ENCODE results near the gene TMEM131. TPM values are rescaled to one million over a fixed set of nuclear protein-coding genes. Genes with fewer than 3 reads are reported as not detected.

TMEM131 gene
- total and polyA plus RNA-seq, 2 of the 8 experiments (the other 6 are each of a cell fraction or from before 2014, with no cell fraction given): 9.7 to 22.9 TPM

DNA sequence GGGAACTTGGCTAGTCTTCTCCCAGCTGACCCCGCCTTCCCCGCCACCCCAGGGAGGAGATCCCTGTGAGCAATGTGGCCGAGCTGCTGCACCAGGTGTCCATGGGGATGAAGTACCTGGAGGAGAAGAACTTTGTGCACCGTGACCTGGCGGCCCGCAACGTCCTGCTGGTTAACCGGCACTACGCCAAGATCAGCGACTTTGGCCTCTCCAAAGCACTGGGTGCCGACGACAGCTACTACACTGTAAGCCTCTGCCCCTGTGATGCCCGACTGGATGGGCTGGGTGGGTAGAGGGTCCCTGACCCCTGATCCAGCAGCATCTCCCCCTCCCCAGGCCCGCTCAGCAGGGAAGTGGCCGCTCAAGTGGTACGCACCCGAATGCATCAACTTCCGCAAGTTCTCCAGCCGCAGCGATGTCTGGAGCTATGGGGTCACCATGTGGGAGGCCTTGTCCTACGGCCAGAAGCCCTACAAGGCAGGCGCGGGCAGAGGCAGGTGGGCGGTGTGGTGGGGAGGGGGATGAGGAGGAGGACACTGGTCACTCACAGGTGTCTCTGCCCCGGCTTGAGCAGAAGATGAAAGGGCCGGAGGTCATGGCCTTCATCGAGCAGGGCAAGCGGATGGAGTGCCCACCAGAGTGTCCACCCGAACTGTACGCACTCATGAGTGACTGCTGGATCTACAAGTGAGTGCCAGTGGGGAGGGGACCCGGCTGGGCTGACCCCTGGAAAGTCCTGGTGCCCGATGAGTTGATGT, 258.1 kb downstream of the TMEM131 start:
- H3K56ac ChIP-seq (replicated peaks; ENCODE audit: insufficient read length, low read depth, low read length): no peak overlapping the region
- FAIRE-seq (no peak), DNase-seq (ENCODE audit: low read depth in 1 of 2, low spot score in 2 of 2) (no peak)
- H2BK15ac ChIP-seq (ENCODE audit: low read length): no peak overlapping the region
- no peaks in the 10 kb centered on the region for H3K79me2 ChIP-seq (ENCODE audit: control insufficient read depth in 1 of 2, insufficient read depth in 2 of 2, low read length in 2 of 2)
- no peak overlapping the region for H2AK5ac ChIP-seq (ENCODE audit: low read depth, low read length)
- no peak overlapping the region for H3K23ac ChIP-seq (ENCODE audit: insufficient read length)
- H3K14ac ChIP-seq (ENCODE audit: insufficient read length): no peak overlapping the region
- WGBS, 2 experiments (ENCODE audit: extremely low coverage in 1 of 2, insufficient coverage in 1 of 2, insufficient read length in 1 of 2, insufficient replicate concordance in 2 of 2, low coverage in 1 of 2, low lambda C conversion rate in 2 of 2, missing lambda C conversion rate in 1 of 2): 89% methylated on average over 27 of the region's 32 CpGs; no CpG with 5 or more reads in 1 of the 2 experiments
- ChIA-PET CTCF (ENCODE audit: partially characterized antibody) (interaction anchor here (1.0 to 2.0 kb wide), 5 partner anchors 11 to 38 kb away, joined by 3 to 9 read pairs (median 5); no protein-coding TSS in a partner anchor), POLR2A (ENCODE audit: partially characterized antibody) (interaction anchor here (1.3 kb wide), 1 partner anchor 75 kb away, joined by 3 read pairs; no protein-coding TSS in a partner anchor)
- H3K4me1 ChIP-seq (replicated peaks in 1 of 4; ENCODE audit: control insufficient read depth in 3 of 4, insufficient read depth in 4 of 4, low read length in 3 of 4): peaks cover 0 to 2% (median 0%) of the 10 kb centered on the region in 4 experiments; a peak in 1 of 7 replicates
- H4K91ac ChIP-seq (replicated peaks; ENCODE audit: insufficient read length, low read length): no peak overlapping the region
- no peaks in the 10 kb centered on the region for H3K79me1 ChIP-seq (ENCODE audit: low read depth, low read length)
- H2BK120ac ChIP-seq (replicated peaks; ENCODE audit: low read depth, low read length): no peak overlapping the region
- H3K4me2 ChIP-seq (ENCODE audit: insufficient read depth in 1 of 2, low read depth in 2 of 2, low read length in 2 of 2): no peak overlapping the region
- H2BK12ac ChIP-seq (ENCODE audit: low read depth, low read length): no peak overlapping the region
- no peak overlapping the region for H3K4ac ChIP-seq (replicated peaks; ENCODE audit: insufficient read length, low read depth, low read length)
- no peak overlapping the region for H3K4me3 ChIP-seq (ENCODE audit: extremely low read depth in 1 of 4, insufficient read depth in 2 of 4, low read depth in 3 of 4, low read length in 4 of 4)
- no peaks in the 10 kb centered on the region for H3K36me3 ChIP-seq (ENCODE audit: control insufficient read depth in 2 of 4, insufficient read depth in 4 of 4, low read length in 3 of 4)
- no peak overlapping the region for H3K9ac ChIP-seq (replicated peaks in 1 of 4; ENCODE audit: extremely low read depth in 1 of 4, low read depth in 3 of 4, low read length in 3 of 4)
- no peaks in the 10 kb centered on the region for H3K9me3 ChIP-seq (ENCODE audit: insufficient read depth in 2 of 2, low read depth in 1 of 2, low read length in 1 of 2)
- no peak overlapping the region for H2BK5ac ChIP-seq (ENCODE audit: low read depth, low read length)
- H3K23me2 ChIP-seq (ENCODE audit: low read depth, low read length): no peaks in the 10 kb centered on the region
- no peak overlapping the region for H3K18ac ChIP-seq (ENCODE audit: extremely low read depth, low read length)
- H4K5ac ChIP-seq (ENCODE audit: insufficient read length, low read depth, low read length): no peak overlapping the region
- H4K8ac ChIP-seq (ENCODE audit: extremely low read depth, insufficient read depth, low read length): no peak overlapping the region
- H4K20me1 ChIP-seq (replicated peaks in 1 of 2; ENCODE audit: control insufficient read depth in 1 of 2, insufficient read depth in 2 of 2, low read length in 2 of 2): no peaks in the 10 kb centered on the region
- H3K27ac ChIP-seq (ENCODE audit: low read depth, low read length): no peak overlapping the region
- H3K27me3 ChIP-seq (replicated peaks in 1 of 4; ENCODE audit: control insufficient read depth in 3 of 4, extremely low read depth in 1 of 4, insufficient read depth in 3 of 4, low read length in 3 of 4): no peaks in the 10 kb centered on the region
- no peak overlapping the region for H2BK20ac ChIP-seq (ENCODE audit: low read length)
- no peak overlapping the region for H2AFZ ChIP-seq (ENCODE audit: low read length)
- TF ChIP-seq USF2 (IDR thresholded peaks at IDR 0.05; ENCODE audit: low read length) (no peak), CTCF (IDR thresholded peaks at IDR 0.05; ENCODE audit: control extremely low read depth in 1 of 3, insufficient read depth in 1 of 3, low read depth in 1 of 3, low read length in 3 of 3) (no peak), TCF12 (IDR thresholded peaks at IDR 0.05; ENCODE audit: low read depth, low read length) (no peak), CHD1 (IDR thresholded peaks at IDR 0.05; ENCODE audit: low read depth, low read length) (no peak), RFX5 (IDR thresholded peaks at IDR 0.05; ENCODE audit: borderline replicate concordance, low read depth, low read length) (no peak), EP300 (IDR thresholded peaks at IDR 0.05; ENCODE audit: borderline replicate concordance in 1 of 2, low read depth in 2 of 2, low read length in 2 of 2) (no peak), KDM5A (IDR thresholded peaks at IDR 0.05; ENCODE audit: low read length) (no peak), SAP30 (IDR thresholded peaks at IDR 0.05; ENCODE audit: insufficient read depth, insufficient replicate concordance, low read length) (no peak)

All from H1 (cell line).